Measurements from ENCODE around the gene MAN1C1.

The MAN1C1 gene

DNA sequence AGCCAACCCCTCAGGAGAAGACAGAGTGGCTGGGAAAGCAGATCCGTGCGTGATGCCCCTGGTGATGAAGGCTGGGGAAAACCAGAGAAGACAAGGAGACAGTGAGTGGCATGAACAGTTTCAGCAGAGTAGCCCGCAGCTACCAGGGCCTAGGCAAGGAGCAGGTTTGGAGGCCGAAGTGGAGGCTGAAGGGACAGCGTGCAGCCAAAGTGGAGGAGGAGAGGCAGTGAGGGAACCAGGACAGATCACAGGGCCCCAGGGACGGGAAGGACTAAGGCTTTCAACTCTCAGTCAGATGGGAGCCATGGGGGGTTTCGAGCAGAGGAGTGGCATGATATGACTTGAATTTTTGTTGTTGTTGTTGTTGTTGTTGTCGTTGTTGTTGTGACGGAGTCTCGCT, 123.5 kb downstream of the MAN1C1 start:
- DNase-seq (ENCODE audit: low read depth): no peak

- no peak for DNase-seq (ENCODE audit: low read depth)
These were observed 125.7 kb downstream of the MAN1C1 start for GRCh38 chr1:25742316-25742715.

DNA sequence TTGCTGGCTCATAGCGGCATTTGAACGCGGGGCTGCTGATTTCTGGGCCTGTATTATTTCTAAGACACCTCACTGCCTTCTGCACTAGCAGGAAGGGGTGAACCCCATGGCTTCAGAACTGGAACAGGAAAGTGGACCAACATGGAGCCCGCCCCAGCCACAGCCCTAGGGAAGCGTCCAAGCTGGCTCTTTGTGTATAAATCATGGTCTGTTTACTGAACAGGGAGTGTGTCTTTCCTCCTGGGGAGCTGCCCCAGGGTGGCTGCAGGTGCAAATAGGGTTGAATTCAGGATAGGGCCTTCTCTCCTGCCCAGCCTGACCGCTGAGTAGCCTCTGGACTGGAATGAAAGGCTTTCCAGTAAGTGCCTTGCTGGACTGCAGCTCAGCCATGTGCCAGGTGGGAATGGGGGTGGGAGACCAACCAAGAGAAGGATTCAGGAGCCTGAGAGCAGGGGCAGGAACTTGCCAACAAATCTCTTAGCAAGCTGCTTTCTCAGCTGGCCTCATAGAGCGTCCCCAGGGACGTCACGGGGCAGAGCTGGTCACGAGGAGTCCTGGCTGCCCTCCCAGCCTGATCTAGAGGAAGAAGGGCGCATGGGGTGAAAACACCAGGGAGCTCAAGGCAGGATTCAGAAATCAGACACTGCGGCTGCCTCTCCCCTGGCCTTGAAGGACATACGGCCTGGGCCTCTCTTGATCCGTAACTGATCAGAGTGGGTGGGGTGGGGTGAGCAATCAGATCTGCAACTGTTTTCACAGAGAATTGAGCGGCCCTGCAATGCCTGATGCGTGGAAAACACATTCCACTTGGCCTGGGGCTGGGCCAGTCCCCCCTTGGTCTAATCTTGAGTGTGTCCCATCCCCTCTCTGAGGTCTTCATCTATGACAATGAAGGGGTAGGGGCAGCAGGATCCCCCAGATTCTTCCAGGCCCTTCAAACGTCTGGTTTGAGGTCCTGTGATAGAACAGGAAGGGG, 126.9 kb downstream of the MAN1C1 start:
- DNase-seq (ENCODE audit: low read depth): no peak

- no peak for DNase-seq (ENCODE audit: low read depth)
These were observed 127.6 kb downstream of the MAN1C1 start for GRCh38 chr1:25744140-25744581.

GRCh38 chr1:25744636-25745425, 128.2 kb downstream of the MAN1C1 start:
- DNase-seq (ENCODE audit: low read depth): no peak

DNA sequence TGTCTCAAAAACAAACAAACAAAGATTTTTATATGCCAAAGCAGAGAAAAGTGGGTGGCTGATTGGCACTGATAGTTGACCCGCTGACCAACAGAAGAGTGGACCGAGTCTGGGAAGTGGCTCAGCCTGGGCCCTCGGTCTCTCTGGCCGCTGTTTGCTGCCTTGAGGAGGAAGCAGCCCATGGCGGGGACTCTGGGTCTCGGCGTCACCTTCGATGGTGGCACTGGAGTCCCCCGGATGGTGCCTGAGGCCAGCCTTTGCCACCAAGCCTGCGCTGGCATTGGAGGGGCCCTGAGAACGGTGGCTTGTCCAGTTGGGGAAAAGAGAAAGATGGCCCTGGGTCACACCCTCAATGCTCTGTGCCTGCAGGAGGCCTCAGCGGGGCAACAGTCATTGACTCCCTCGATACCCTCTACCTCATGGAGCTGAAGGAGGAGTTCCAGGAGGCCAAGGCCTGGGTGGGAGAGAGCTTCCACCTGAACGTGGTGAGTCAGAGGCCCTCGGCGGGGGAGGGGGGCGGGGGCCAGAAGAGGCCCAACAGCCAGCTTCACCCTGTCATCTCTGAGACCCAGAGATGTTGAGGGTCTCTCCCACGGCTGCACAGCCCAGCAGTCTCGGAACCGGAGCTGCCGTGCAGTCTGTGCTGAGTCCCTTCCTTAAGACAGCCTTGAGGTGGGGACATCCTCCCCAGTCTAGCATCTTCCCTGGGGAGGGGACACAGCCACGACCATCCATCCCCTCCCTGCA, 129.9 kb downstream of the MAN1C1 start:
- DNase-seq (ENCODE audit: low read depth): no peak

DNA sequence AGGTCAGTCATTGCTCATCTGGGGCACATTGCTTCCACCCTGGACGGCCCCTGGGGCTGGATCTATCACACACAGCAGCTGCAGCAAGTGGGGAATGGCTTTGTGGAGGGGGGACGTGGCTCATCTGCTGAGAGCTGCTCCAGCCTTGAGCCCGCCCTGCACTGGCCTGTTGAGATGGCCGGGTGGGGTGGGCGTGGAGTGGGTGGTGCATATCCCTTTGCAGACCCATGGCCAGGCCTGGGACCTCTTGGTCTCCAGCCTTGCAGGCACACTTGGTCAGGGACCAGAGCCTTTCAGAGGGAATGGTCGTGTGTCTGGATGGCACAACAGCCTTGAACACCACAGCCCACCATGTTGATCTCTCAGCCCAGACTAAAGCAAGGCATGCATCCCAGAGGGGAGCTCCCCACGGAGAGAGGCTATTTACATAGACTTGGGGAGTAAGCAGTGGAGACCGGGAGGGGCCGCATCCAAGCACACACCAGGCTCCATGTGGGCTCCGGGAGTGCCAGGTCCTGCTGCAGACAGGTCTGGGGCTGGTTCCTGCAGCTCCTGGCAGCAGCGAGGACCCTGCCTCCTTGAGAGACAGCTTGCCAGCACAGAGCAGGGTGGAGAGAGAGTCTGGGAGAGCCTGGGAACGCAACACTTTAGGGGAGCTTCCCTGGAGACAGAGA, 130.6 kb downstream of the MAN1C1 start:
- no peak for DNase-seq (ENCODE audit: low read depth)

DNA sequence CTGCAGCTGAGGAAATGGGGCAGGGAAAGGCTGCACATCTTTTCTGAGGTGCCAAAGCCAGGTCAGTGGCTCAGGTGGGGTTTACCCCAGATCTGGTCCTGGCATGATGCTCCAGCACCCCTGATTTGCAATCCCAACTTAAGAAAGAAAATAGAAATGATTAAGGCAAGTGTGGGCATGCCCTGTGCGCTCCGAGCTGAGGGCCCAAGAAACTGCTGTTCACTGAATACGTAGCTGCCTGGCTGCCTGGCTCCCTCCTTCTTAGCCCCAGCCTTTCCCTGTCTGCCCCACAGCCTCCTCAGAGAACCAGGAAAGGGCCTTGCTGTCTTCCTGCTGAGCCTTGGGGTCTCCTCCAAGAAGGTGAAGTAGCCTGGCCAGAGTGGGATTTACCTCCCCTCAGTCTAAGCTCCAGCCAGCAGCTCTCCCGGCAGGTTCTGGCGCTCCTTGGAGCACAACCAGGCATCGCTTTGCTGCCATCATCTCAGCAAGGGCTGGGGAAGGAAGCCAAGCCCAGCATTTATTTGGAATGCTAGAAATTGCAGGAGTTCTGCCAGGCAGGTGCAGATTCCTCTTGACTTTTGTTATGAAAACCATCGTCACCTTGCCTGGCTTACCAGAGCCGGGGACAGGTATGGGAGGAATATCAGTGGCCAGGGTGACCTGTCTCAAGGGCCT, 132.1 kb downstream of the MAN1C1 start:
- DNase-seq (ENCODE audit: low read depth): no peak

- DNase-seq (ENCODE audit: low read depth): no peak
These were observed 134.5 kb downstream of the MAN1C1 start for GRCh38 chr1:25750923-25751605.

- DNase-seq (ENCODE audit: low read depth): no peak
These were observed 138.0 kb downstream of the MAN1C1 start for GRCh38 chr1:25754470-25755181.

DNA sequence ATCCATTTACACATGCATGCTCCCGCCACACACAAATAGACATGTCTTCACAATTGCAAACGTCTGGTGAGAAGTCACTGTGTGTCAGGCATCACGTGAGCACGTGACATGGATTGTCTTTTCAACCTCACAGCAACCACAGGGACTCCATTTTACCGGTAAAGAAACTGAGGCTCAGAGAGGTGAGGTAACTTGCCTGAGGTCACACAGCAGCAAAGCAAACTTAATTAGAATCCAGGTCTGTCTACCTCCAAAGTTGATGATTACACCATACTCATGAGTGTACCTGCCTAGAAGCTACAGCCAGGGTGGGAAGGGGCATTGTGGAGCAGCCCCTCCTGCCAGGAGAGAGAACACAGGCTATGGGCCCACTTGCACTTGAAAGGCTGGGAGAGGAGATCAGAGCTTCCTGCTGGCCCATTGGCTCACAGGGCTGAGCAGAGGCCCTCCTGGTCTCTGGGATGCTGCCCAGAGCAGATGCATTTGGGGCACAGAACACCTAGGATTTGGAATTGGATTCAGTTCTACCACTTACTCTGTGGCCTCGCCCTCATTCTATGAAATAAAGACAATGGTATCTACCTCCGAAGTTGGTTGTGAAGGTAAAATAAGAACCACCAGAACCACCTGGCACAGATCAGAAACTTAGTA, 139.0 kb downstream of the MAN1C1 start:
- DNase-seq (ENCODE audit: low read depth): no peak

DNA sequence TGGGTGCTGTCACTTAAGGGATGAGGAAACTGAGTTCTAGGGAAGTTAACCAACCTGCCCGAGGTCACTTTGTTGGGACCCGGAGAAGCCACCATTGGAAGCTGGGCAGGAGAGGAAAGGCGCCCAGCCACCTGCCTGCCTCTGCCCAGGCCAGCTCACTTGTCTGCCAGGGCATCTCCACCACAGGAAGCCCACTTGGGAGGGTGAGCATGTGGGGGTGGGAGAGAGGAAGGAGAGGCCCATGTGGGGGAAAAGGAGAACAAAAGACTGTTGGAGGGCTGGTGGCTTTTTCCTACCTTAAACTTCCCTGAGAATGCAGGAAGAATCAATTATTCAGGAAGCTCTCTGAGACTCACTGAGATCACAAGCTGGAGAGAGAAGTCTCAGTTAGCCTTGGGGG, 139.6 kb downstream of the MAN1C1 start:
- no peak for DNase-seq (ENCODE audit: low read depth)

GRCh38 chr1:25757151-25757845, 140.7 kb downstream of the MAN1C1 start:
- DNase-seq (ENCODE audit: low read depth): no peak

DNA sequence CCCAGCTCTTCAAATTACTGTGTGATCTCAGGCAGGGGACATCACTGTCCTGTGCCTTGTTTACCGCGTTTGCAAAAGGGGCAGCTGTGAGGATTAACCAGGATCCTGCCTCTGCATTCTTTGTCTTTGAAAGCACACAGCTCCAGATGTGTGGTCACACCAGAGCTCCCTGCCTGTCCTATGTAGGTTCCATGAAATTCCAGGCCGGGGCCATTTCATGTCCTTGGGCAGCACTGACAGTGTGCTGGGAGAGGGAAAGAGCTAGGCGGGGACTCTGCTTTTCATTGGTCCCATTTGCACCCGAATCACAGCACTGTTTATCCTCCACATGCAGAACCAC, 141.2 kb downstream of the MAN1C1 start:
- no peak for DNase-seq (ENCODE audit: low read depth)

DNA sequence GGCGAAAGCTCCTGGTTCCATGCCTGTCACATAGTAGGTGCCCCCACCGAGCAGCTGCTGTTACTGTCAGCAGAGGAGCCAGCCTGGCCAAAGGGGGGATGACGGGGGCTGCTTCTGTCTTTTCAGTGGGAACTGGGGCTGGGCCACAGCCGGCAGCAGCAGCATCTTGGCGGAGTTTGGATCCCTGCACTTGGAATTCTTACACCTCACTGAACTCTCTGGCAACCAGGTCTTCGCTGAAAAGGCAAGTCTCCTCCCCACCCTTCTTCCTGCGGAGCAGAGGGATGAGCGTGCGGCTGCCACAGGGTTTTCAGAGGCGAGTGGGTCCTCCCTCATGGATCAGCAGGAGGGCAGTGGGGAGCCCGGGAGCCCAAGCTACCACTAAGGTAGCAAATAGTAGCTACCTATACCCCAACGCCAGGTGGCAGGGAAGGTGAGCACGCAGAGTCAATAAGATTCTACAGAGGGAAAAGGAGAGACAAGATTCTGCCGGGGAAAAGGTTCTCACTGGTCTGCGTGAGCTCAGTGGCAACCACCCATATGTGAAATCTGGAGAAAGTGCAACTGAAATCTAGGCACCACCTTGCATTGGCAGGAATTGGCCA, 142.0 kb downstream of the MAN1C1 start:
- DNase-seq (ENCODE audit: low read depth): no peak

DNA sequence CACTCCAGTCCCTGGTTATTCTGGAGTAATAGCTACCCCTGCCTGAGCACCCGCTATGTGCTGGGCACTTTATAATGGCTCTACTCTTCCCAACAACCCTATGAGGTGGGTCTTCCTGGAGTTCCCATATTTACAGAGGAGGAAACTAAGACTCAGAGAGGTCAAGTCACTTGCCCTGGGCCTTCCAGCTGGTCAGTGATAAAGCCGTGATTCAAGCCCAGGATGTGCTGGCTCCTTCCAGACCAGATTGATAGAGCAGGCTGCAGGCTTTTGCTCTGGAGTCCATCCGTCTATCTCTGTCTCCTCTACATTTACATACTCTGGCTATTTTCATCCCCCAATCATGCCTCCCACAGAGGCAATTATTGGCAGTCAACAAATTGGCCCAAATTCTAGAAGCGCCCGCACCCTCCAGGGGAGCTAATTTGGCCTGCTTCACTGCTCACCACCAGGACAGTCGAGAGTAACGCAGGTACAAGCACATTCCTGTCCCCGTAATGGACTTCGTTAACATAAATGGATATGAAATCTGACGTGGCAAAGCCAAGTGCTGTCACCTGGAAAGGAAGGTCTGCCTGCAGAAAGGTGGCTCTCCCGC, 143.6 kb downstream of the MAN1C1 start:
- no peak for DNase-seq (ENCODE audit: low read depth)

DNA sequence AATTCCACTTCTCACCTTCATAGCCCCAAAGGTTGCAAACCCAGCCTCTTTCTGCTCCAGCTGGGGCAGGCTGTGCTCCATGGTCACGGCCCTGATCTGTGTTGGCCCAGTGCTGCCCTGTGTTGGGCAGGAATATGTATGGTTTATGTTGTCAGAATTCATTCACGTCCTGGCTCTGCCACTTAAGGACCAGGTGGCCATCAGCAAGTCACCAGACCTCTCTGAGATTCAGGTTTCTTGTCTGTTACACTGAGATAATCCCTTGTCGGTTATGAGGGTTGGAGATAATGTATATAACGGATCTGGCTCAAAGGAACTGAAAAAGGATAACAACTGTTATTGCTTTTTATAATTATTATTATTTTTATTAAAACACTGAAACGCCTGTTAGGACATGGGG, 144.3 kb downstream of the MAN1C1 start:
- no peak for DNase-seq (ENCODE audit: low read depth)

DNA sequence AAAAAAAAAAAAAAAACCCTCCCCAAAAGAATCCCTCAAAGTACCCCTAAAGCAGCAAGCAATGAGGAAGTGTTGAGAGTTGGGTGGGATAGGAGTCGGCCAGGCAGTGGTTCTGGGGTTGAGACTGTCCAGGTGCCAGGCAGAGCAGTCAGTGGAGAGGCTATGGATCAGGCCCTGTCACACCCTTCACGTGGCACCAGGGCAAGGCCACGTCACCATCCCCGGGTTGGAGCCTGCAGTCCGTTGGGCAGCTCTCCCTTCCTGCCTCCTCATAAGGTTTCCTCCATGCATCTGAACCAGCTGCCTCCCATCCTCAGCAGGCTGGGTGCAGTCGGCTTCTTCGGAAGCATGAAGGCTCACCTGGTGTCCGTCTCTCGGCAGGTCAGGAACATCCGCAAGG, 146.9 kb downstream of the MAN1C1 start:
- no peak for DNase-seq (ENCODE audit: low read depth)

Data from stimulated activated CD8-positive, alpha-beta memory T cell treated with anti-CD3 and anti-CD28 coated beads, Interleukin-12 subunit alpha, Interleukin-12 subunit beta, amount 100 ng/mL, for 4 hours (primary cell).